ENCODE data around the gene MRC2.
"Not testable (repeated sequence)": the region's sequence is repeated elsewhere in the genome, so short reads cannot be mapped to it uniquely, and the experiment has no call there.

Gene MRC2
- total RNA-seq: 10.1 to 19.3 (median 12.9) reads per million in 3 experiments

- no peak for DNase-seq
These were observed at the start of gene MRC2 for GRCh38 chr17:62627219-62627903. Gene MRC2, plus strand, starts transcription at chr17:62627670. Its CDS starts 133 bp downstream, at chr17:62627803.

GRCh38 chr17:62578757-62579487 is 48.5 kb upstream of the MRC2 start:
- DNase-seq: no peak

- DNase-seq: no peak
These were observed 46.5 kb upstream of the MRC2 start for GRCh38 chr17:62580947-62581346.

GRCh38 chr17:62581764-62582163 is 45.7 kb upstream of the MRC2 start:
- DNase-seq: no peak

GRCh38 chr17:62587554-62587953 is 39.9 kb upstream of the MRC2 start:
- no peak for DNase-seq

- no peak for DNase-seq
These were observed 39.4 kb upstream of the MRC2 start for GRCh38 chr17:62588109-62588508.

- DNase-seq: no peak
These were observed 36.1 kb upstream of the MRC2 start for GRCh38 chr17:62591333-62591732.

GRCh38 chr17:62591822-62592221 is 35.6 kb upstream of the MRC2 start:
- DNase-seq: not testable (repeated sequence)

- no peak for DNase-seq
These were observed 35.0 kb upstream of the MRC2 start for GRCh38 chr17:62592341-62593099.

- DNase-seq: no peak
These were observed 32.0 kb upstream of the MRC2 start for GRCh38 chr17:62595484-62595883.

GRCh38 chr17:62596662-62597061 is 30.8 kb upstream of the MRC2 start:
- DNase-seq: no peak

- no peak for DNase-seq
These were observed 30.3 kb upstream of the MRC2 start for GRCh38 chr17:62597150-62597549.

- no peak for DNase-seq
These were observed 29.6 kb upstream of the MRC2 start for GRCh38 chr17:62597920-62598319.

- no peak for DNase-seq
These were observed 27.4 kb upstream of the MRC2 start for GRCh38 chr17:62599964-62600657.

- no peak for DNase-seq
These were observed 26.7 kb upstream of the MRC2 start for GRCh38 chr17:62600805-62601204.

GRCh38 chr17:62601471-62601870 is 26.0 kb upstream of the MRC2 start:
- no peak for DNase-seq

- DNase-seq: not testable (repeated sequence)
These were observed 23.7 kb upstream of the MRC2 start for GRCh38 chr17:62603783-62604182.

- no peak for DNase-seq
These were observed 21.9 kb upstream of the MRC2 start for GRCh38 chr17:62605588-62605987.

GRCh38 chr17:62611292-62611691 is 16.2 kb upstream of the MRC2 start:
- no peak for DNase-seq

- no peak for DNase-seq
These were observed 15.7 kb upstream of the MRC2 start for GRCh38 chr17:62611728-62612127.

GRCh38 chr17:62612289-62612688 is 15.2 kb upstream of the MRC2 start:
- DNase-seq: not testable (repeated sequence)

- not testable (repeated sequence) for DNase-seq
These were observed 14.4 kb upstream of the MRC2 start for GRCh38 chr17:62613095-62613494.

GRCh38 chr17:62614142-62614541 is 13.3 kb upstream of the MRC2 start:
- no peak for DNase-seq

All from central memory CD4-positive, alpha-beta T cell (primary cell).